HG03103 (cell line): Measurements from ENCODE around the gene RRAS2.
A peak's percentile ranks its signal among the peaks of the same experiment; 100 is the strongest.

Experiments
- ATAC-seq: cut with Tn5 transposase; IDR thresholded peaks from one replicate; pipeline ENCODE4 v1.9.1; 2021; ENCODE audit warnings: low read depth; ENCODE audit not compliant: unreplicated experiment

RRAS2 gene

DNA sequence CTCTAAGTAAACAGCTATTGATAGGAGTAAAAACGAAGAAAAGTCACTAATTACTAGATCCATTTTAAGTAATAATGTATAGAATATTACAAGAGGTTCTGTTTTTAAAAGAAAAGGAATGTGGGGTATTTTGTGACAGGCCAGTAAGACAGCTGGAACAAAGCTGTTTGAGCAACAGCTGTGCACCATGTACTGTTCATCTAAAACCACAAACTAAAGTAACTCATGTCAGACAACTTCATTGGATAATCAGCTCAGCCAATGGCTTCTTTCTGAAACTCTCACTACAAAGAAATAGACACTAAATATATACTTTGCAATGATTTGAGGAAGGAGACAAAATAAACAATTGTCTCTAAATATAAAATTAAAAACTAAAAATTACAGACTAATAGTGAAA lies 16.1 kb downstream of the RRAS2 start:
- ATAC-seq = no peak

- ATAC-seq = no peak
These were observed 17.0 kb downstream of the RRAS2 start for GRCh38 chr11:14341968-14342367.

- no peak for ATAC-seq
These were observed 18.3 kb downstream of the RRAS2 start for GRCh38 chr11:14340721-14341120.

GRCh38 chr11:14339356-14339755 lies 19.6 kb downstream of the RRAS2 start:
- ATAC-seq = no peak

- ATAC-seq = no peak
These were observed 22.2 kb downstream of the RRAS2 start for GRCh38 chr11:14336507-14337503.

DNA sequence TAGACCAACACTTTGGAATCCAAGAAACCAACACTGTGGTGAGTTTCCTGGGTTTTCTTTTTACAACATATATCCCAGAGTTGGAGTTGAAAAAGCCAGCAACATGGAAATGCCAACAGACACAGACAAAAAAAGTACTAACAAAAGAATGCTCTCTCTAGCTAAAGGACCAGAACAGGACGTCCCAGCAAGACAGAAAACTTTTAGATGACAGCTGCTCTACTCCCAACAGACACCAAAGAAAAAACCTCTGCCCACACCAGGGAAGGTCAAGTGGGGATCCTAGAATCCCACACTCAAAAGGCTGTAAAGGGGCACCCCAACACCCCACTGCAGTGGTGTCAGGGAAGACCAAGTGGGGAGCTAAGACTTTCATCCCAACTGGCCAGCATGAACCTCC lies 23.3 kb downstream of the RRAS2 start:
- ATAC-seq = no peak

DNA sequence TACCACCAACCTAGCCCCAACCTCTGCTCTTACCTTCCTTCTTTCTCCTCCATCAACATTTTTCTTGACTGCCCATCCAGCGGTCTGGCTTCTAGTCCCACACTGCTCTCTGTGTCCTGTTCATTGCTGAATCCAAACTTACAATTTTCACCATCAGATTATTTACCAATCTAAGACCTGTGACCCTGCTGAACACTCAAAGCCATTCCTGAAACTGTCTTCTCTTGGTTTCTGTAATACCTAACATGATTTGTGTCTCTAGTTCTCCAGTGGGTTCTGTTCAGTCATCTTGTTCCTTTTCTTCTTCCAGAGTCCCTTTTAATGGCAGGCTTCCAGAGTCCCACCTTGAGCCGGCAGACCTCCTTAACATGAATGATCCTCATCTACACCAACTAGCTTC lies 24.1 kb downstream of the RRAS2 start:
- ATAC-seq = no peak

DNA sequence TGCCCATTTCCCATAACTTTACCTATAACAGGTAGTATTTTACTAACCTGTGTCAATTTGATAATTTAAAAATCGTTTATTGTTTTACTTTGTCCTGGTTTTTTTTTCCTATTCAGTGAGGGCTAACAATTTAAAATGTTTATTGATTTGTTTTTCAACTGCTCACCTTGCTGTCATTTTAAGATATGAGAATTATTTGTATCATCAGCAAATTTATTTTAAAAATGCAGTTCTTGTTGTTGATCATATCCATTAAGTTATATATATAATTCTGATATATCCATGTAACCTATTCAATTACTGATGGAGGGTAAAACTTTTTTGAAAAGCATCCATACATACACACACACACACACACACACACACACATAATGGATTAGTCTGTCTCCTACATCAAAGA lies 24.8 kb downstream of the RRAS2 start:
- ATAC-seq = no peak

DNA sequence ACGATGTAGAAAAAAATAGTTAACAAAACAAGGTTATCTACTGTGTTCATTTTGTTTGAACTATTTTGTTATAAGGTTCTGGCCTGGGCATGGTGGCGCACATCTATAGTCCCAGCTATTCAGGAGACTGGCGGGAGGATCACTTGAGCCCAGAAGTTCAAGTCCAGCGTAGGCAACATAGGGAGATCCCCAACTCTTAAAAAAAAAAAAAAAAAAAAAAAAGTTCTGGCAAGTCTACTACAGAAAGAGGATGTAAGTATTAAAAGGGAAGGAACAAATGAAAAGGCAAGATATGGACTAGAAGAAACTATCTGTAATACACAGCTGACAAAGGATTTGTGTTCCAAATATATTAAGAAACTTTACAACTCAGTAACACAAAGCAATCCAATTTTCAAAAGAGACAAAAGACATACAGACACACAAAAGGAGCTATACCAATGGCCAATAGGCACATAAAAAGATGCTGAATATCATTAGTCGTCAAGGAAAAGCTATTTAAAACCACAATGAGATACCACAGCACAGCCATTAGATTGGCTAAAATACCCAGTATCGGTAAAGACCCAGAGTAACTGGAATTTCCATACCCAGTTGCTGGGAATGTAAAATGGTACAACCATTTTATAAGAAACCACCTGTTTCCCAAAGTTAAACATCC lies 27.4 kb downstream of the RRAS2 start:
- peak; percentile 36 for ATAC-seq

GRCh38 chr11:14330881-14331280 lies 28.1 kb downstream of the RRAS2 start:
- peak; percentile 2 for ATAC-seq

- ATAC-seq = no peak
These were observed 29.3 kb downstream of the RRAS2 start for GRCh38 chr11:14329702-14330101.

DNA sequence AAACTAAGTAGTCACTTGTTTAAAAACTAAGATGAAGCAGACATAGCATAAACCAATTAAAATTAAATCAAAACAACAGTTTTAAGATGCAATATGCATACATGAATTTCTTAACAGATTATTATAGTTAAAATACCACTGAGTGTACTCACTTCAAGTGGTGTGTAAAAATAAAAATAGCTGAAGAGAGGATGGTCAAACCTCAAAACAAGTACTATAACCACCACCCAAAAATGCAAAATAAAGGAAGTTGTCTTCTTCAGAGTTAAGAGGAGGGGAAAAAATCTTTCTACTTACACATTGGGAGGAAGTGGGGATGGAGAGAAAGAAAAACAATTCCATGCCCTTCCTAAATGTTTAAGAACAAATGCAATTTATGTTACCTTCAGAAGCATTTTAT lies 31.9 kb downstream of the RRAS2 start:
- no peak for ATAC-seq

GRCh38 chr11:14323118-14323676 lies 35.8 kb downstream of the RRAS2 start:
- ATAC-seq = no peak

DNA sequence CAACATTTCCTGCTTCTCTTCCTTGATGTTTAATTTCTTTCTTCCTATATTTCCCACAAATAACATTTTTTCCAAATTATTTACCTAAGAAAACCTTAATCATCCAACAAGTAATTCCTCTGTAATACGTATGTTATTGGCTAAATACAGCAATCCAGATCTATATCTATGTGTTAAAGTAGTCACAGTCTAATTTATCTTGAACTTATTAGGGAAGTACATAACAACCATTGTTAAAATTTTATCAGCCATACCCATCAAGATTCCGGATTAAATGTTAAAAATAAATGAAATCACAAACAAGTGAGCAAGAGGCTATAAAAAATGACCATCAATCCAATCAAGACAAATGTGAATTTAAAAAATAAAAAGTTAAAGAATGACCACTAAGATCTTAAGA lies 36.5 kb downstream of the RRAS2 start:
- no peak for ATAC-seq

DNA sequence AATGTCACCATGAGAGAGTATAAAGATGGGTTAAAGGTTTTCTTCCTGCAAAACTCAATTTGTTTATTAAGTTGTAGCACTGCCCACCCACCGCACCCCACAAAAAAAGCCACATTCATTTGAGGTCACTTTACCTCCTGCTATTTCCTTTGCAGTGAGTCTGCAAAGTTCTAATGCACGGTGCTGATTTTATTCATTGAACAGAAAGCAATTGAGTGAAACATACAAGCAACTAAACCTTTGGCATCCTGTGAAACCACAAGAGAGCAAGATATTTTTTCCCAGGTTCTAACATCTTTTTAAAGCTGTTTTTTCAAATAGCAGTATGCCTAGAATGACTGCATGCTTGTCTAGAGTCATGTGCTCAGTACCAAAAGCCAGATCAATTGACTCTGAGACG lies 39.0 kb downstream of the RRAS2 start:
- ATAC-seq = peak; percentile 59

DNA sequence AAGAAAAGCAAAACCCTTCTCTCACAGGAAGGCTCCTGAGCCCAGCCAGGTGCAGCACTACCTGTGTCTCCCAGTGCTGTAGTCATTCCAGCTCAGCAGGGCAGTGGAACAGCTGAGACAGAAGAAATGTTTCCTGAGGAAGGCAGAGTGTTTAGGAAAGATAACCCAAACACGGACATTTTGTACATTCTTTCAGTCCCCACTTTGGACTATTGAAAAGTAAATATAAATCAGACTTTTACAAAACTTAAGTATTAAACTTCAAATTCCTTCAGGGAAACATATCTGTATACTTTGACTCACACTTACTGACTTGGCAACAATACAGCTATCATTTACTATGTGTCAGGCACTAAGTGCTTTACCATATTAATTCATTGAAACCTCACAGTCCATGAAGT lies 40.4 kb downstream of the RRAS2 start:
- ATAC-seq = no peak

DNA sequence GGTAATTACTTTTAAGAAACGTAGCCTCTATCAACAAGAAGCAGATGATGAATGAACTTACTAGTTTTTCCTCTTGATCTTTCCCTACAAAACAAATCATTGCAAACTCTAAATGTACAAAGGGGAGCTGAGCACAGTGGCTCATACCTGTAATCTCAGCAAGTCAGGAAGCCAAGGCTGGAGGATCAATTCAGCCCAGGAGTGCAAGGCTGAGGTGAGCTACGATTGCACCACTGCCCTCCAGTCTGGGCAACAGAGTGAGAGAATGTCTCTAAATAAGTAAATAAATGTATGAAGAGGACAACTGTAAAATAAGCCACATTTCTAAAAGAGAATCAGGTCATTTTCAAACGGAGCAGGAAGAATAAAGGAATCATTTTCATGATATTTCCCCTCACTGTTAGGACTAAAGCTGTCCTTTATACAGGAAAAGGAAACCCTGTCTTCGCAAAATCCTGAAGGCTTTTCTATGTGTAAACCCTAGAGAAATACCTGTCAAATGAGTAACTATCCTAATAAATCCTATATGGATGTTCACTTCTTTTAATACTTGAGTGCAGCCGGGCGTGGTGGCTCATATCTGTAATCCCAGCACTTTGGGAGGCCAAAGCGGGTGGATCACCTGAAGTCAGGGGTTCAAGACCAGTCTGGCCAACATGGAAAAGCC lies 41.2 kb downstream of the RRAS2 start:
- ATAC-seq = no peak

GRCh38 chr11:14315130-14315529 lies 43.9 kb downstream of the RRAS2 start:
- ATAC-seq = no peak

DNA sequence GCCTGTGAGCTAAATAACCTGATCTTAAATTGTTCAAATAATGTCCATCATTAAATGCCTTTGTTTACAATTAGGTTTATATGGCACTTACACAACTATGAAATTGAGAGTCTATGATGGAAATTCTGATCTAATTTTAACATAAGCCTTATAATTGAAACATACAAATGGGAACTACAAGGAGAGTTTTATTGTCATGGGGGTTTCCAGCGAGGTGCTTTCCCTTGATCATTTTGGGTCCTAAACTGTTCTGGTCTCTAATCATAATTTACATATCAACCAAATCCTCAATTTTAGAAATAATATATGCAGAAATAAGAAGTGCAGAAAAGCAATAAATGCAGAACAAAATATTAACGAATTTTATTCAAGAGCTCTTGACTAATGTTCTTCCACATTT lies 44.9 kb downstream of the RRAS2 start:
- no peak for ATAC-seq

GRCh38 chr11:14312736-14313438 lies 46.1 kb downstream of the RRAS2 start:
- ATAC-seq = no peak
